ENCODE measurements around the gene ARHGEF9.
A peak's percentile ranks its signal among the peaks of the same experiment; 100 is the strongest.

ARHGEF9 gene

GRCh38 chrX:63746715-63747114, 38.3 kb downstream of the ARHGEF9 start:
- DNase-seq: peak in 1 of 58 donors; percentile 2

- DNase-seq: no peak
These were observed 38.7 kb downstream of the ARHGEF9 start for GRCh38 chrX:63746278-63746677.

- DNase-seq: peak in 11 of 58 donors; percentile 0 to 20 (median 2)
These were observed 40.1 kb downstream of the ARHGEF9 start for GRCh38 chrX:63744850-63745394.

GRCh38 chrX:63743596-63743995, 41.4 kb downstream of the ARHGEF9 start:
- no peak for DNase-seq

- DNase-seq: no peak
These were observed 44.6 kb downstream of the ARHGEF9 start for GRCh38 chrX:63740382-63740781.

- DNase-seq: no peak
These were observed 45.1 kb downstream of the ARHGEF9 start for GRCh38 chrX:63739885-63740284.

- no peak for DNase-seq
These were observed 46.3 kb downstream of the ARHGEF9 start for GRCh38 chrX:63738696-63739095.

- no peak for DNase-seq
These were observed 47.7 kb downstream of the ARHGEF9 start for GRCh38 chrX:63737131-63737921.

- no peak for DNase-seq
These were observed 49.1 kb downstream of the ARHGEF9 start for GRCh38 chrX:63735882-63736281.

GRCh38 chrX:63720293-63720692, 64.7 kb downstream of the ARHGEF9 start:
- no peak for DNase-seq

GRCh38 chrX:63719633-63720032, 65.4 kb downstream of the ARHGEF9 start:
- no peak for DNase-seq

GRCh38 chrX:63718010-63718694, 66.9 kb downstream of the ARHGEF9 start:
- no peak for DNase-seq

- no peak for DNase-seq
These were observed 71.5 kb downstream of the ARHGEF9 start for GRCh38 chrX:63713526-63713925.

GRCh38 chrX:63708801-63709200, 76.2 kb downstream of the ARHGEF9 start:
- no peak for DNase-seq

- no peak for DNase-seq
These were observed 82.5 kb downstream of the ARHGEF9 start for GRCh38 chrX:63702556-63702955.

- peak in 2 of 58 donors; percentile 0 for DNase-seq
These were observed 97.9 kb downstream of the ARHGEF9 start for GRCh38 chrX:63686878-63687714.

GRCh38 chrX:63680423-63680822, 104.6 kb downstream of the ARHGEF9 start:
- DNase-seq: no peak

GRCh38 chrX:63679432-63679831, 105.6 kb downstream of the ARHGEF9 start:
- DNase-seq: no peak

- DNase-seq: no peak
These were observed 109.3 kb downstream of the ARHGEF9 start for GRCh38 chrX:63675716-63676115.

GRCh38 chrX:63673896-63674295, 111.1 kb downstream of the ARHGEF9 start:
- no peak for DNase-seq

- no peak for DNase-seq
These were observed 120.3 kb downstream of the ARHGEF9 start for GRCh38 chrX:63664741-63665140.

- DNase-seq: no peak
These were observed 120.9 kb downstream of the ARHGEF9 start for GRCh38 chrX:63664083-63664482.
